Endodermal cell (in vitro differentiated cells): ENCODE results near the gene FGF14. TPM values are rescaled to one million over a fixed set of nuclear protein-coding genes. Genes with fewer than 3 reads are reported as not detected.
A peak's percentile ranks its signal among the peaks of the same experiment; 100 is the strongest.
"Not testable (repeated sequence)": the region's sequence is repeated elsewhere in the genome, so short reads cannot be mapped to it uniquely, and the experiment has no call there.

Source experiments
- DNase-seq: peaks from one replicate; pipeline ENCODE4 v3.0.0-alpha.2; 2017
- H3K27ac ChIP-seq: 2 replicates; pipeline ENCODE4 v1.5.1; 2013; ENCODE audit warnings: mild to moderate bottlenecking, low read depth, low read length, moderate library complexity
- H3K27me3 ChIP-seq: 2 replicates; pipeline ENCODE4 v1.6.1; 2013; ENCODE audit warnings: mild to moderate bottlenecking, low read length, moderate library complexity; ENCODE audit not compliant: insufficient read depth, control insufficient read depth, poor library complexity, severe bottlenecking
- H3K36me3 ChIP-seq: 2 replicates; pipeline ENCODE4 v1.7.0; 2013; ENCODE audit warnings: mild to moderate bottlenecking, low read length, moderate library complexity; ENCODE audit not compliant: control insufficient read depth, insufficient read depth
- H3K4me1 ChIP-seq: one replicate; pipeline ENCODE4 v1.7.0; 2013; ENCODE audit warnings: low read length; ENCODE audit not compliant: control insufficient read depth, insufficient read depth
- H3K4me3 ChIP-seq: 2 replicates; pipeline ENCODE4 v1.5.1; 2013; ENCODE audit warnings: mild to moderate bottlenecking, low read length, moderate library complexity
- H3K9ac ChIP-seq: 2 replicates; pipeline ENCODE4 v1.6.1; 2013; ENCODE audit warnings: mild to moderate bottlenecking, low read length, moderate library complexity; ENCODE audit not compliant: poor library complexity, severe bottlenecking; ENCODE audit errors: extremely low read depth
- H3K9me3 ChIP-seq: 2 replicates; pipeline ENCODE4 v1.6.1; 2013; ENCODE audit warnings: mild to moderate bottlenecking, low read length, moderate library complexity; ENCODE audit not compliant: control insufficient read depth
- H3K27ac Mint-ChIP-seq: 2 replicates; pipeline ENCODE4 v1.8.0; 2020; ENCODE audit warnings: mixed read lengths
- H3K27me3 Mint-ChIP-seq: 2 replicates; pipeline ENCODE4 v1.8.0; 2021; ENCODE audit warnings: mild to moderate bottlenecking, mixed read lengths; ENCODE audit not compliant: insufficient read depth
- H3K36me3 Mint-ChIP-seq: 2 replicates; pipeline ENCODE4 v1.8.0; 2020; ENCODE audit warnings: low read depth, mixed read lengths
- H3K4me1 Mint-ChIP-seq: 2 replicates; pipeline ENCODE4 v1.8.0; 2020; ENCODE audit warnings: mixed read lengths
- H3K4me3 Mint-ChIP-seq: 2 replicates; pipeline ENCODE4 v1.8.0; 2020; ENCODE audit warnings: mild to moderate bottlenecking, moderate library complexity, mixed read lengths
- H3K9me3 Mint-ChIP-seq: 2 replicates; pipeline ENCODE4 v1.8.0; 2020; ENCODE audit warnings: mild to moderate bottlenecking, mixed read lengths
- WGBS, 2 experiments: methylation state at CpG; one replicate each; pipeline versions ENCODE4 v1.1.5 to v1.1.7; 2013; ENCODE audit warnings: missing lambda C conversion rate in 2 of 2, mixed read lengths in 1 of 2; ENCODE audit not compliant: insufficient coverage in 1 of 2, insufficient read length in 1 of 2; 5-methylcytosine and 5-hydroxymethylcytosine counted together
- total RNA-seq, 2 donors: library from RNA; stranded (reverse); fragmentation: NEBNext Ultra II Directional in 1 of 2; extraction: Animal tissue kit (Norgen Biotek cat#: 25700) in 1 of 2; gene quantifications; 2 replicates in 1 of 2; 3 replicates in 1 of 2; pipeline ENCODE4 v1.2.1, GENCODE V29; 2021
- TF ChIP-seq, protein P1 (sequence below): fragments of 200-600 bp; sonication (generic); conservative IDR thresholded peaks from 2 replicates; pipeline ENCODE4 v1.5.0; 2021; ENCODE audit warnings: antibody characterized with exemption, mild to moderate bottlenecking

Gene FGF14
- total RNA-seq, 2 donors from 2014 or later, result 0.15 to 0.26 TPM

DNA sequence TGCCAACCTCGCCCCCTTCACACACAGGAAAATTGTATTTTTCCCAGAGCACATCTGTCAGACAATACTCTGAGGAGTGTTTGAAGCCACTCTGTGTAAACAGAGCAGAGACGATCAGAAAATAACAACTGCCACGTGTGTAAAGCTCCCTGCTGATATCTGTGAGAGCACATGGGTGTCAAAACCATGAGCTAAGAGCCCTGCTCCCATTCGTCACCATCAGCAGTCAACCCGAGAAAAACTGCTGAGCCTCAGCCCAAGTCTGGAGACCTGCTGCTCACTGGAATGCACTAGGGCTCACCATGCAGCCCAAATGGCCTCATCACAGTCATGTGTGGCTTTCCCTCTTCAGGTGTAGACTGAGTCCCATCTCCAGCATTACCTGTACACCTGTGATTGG is 304.1 kb downstream of the FGF14 start:
- H3K27me3 ChIP-seq, result no peaks in the 10 kb centered on the region
- no peaks in the 10 kb centered on the region for H3K4me1 ChIP-seq
- Mint-ChIP-seq H3K9me3 (no peaks in the 10 kb centered on the region), H3K4me1 (no peaks in the 10 kb centered on the region), H3K36me3 (no peaks in the 10 kb centered on the region), H3K27ac (no peak overlapping the region), H3K27me3 (no peaks in the 10 kb centered on the region), H3K4me3 (no peak overlapping the region)
- no peaks in the 10 kb centered on the region for H3K9me3 ChIP-seq
- no peaks in the 10 kb centered on the region for H3K36me3 ChIP-seq
- TF ChIP-seq, protein P1, sequence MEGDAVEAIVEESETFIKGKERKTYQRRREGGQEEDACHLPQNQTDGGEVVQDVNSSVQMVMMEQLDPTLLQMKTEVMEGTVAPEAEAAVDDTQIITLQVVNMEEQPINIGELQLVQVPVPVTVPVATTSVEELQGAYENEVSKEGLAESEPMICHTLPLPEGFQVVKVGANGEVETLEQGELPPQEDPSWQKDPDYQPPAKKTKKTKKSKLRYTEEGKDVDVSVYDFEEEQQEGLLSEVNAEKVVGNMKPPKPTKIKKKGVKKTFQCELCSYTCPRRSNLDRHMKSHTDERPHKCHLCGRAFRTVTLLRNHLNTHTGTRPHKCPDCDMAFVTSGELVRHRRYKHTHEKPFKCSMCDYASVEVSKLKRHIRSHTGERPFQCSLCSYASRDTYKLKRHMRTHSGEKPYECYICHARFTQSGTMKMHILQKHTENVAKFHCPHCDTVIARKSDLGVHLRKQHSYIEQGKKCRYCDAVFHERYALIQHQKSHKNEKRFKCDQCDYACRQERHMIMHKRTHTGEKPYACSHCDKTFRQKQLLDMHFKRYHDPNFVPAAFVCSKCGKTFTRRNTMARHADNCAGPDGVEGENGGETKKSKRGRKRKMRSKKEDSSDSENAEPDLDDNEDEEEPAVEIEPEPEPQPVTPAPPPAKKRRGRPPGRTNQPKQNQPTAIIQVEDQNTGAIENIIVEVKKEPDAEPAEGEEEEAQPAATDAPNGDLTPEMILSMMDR, result no peak
- no peak overlapping the region for H3K27ac ChIP-seq
- no peak overlapping the region for H3K9ac ChIP-seq
- peak; percentile 43 for DNase-seq
- 69 to 74% methylated on average over 4 to 5 of the region's 5 CpGs for WGBS, 2 experiments
- no peak overlapping the region for H3K4me3 ChIP-seq

DNA sequence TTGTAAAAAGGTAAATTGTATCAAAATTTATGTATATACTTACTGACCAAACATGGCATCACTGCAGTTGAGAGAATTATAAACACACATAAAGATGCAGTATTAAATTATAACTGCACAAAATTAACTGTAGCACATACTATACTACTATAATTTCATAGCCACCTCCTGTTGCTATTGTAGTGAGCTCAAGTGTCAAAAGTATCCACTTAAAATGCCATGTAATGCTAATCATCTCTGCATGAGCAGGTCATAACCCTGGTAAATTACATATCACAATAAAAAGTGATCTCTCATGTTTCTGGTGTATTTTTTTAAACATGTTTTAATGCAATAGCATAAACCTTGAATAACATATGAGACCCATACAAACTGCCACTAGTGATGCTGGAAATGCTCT is 308.6 kb downstream of the FGF14 start:
- not testable (repeated sequence) for H3K27ac ChIP-seq, H3K36me3 ChIP-seq, H3K36me3 Mint-ChIP-seq, H3K9ac ChIP-seq, DNase-seq, H3K4me3 Mint-ChIP-seq, H3K9me3 ChIP-seq, H3K4me1 ChIP-seq, H3K27me3 ChIP-seq, H3K9me3 Mint-ChIP-seq, H3K4me3 ChIP-seq, H3K27ac Mint-ChIP-seq, H3K27me3 Mint-ChIP-seq, H3K4me1 Mint-ChIP-seq

DNA sequence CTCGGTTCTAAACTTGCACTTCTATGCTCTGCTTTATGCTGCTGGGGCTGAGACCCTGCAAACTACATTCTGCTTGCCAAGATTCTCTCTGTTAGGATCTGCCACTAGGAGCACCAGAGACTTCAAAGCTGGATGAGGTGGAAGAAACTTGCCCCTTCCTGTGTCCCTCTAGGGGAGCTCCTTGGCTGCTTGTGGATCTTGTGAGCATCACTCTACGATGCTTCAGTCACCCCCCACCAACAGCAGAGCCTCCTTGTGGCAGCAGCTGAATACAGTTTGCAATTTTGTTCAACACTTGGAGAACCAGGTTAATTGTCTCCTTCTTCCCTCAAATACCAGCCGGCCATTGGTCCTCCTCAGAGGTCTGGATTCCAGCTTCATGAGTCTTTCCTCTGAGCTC is 310.6 kb downstream of the FGF14 start:
- TF ChIP-seq, protein P1, result peak; percentile 90
- Histone ChIP-seq H3K4me1 (no peaks in the 10 kb centered on the region), H3K36me3 (no peaks in the 10 kb centered on the region), H3K27ac (no peak overlapping the region), H3K9me3 (no peaks in the 10 kb centered on the region), H3K27me3 (no peaks in the 10 kb centered on the region), H3K4me3 (no peak overlapping the region), H3K9ac (no peak overlapping the region)
- H3K9me3 Mint-ChIP-seq, result no peaks in the 10 kb centered on the region
- H3K4me3 Mint-ChIP-seq, result no peak overlapping the region
- no peaks in the 10 kb centered on the region for H3K27me3 Mint-ChIP-seq
- no peak overlapping the region for H3K27ac Mint-ChIP-seq
- H3K36me3 Mint-ChIP-seq, result no peaks in the 10 kb centered on the region
- WGBS, 2 experiments, result 45 to 46% methylated on average over 3 of the region's 3 CpGs
- peak; percentile 90 for DNase-seq
- H3K4me1 Mint-ChIP-seq, result no peaks in the 10 kb centered on the region

DNA sequence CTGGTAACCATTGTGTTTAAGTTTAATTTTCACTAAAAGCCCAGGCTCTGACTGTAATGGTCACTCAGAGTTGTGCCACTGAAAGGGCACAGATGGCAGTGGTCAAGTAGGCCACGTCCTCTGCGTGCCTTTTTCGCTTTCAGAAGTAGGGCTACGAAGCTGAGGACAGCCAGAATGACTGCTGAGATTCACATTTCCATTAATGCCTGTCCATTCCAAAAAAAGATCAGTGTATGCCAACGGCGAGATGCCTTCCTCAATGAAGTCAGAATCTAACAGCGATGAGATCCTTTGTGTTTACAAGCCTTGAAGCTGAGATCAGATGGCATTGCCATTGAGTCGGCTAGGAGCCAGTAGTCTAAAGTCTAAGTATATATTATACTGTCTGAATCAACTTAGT is 311.3 kb downstream of the FGF14 start:
- H3K4me1 Mint-ChIP-seq, result no peaks in the 10 kb centered on the region
- H3K36me3 Mint-ChIP-seq, result no peaks in the 10 kb centered on the region
- H3K9me3 Mint-ChIP-seq, result no peaks in the 10 kb centered on the region
- TF ChIP-seq, protein P1, result no peak
- no peak overlapping the region for H3K4me3 Mint-ChIP-seq
- no peaks in the 10 kb centered on the region for H3K27me3 ChIP-seq
- H3K9me3 ChIP-seq, result no peaks in the 10 kb centered on the region
- H3K4me1 ChIP-seq, result no peaks in the 10 kb centered on the region
- no peak overlapping the region for H3K27ac Mint-ChIP-seq
- no peak overlapping the region for H3K9ac ChIP-seq
- no peaks in the 10 kb centered on the region for H3K36me3 ChIP-seq
- WGBS, 2 experiments, result 92 to 94% methylated on average over 7 to 8 of the region's 8 CpGs
- no peaks in the 10 kb centered on the region for H3K27me3 Mint-ChIP-seq
- H3K4me3 ChIP-seq, result no peak overlapping the region
- H3K27ac ChIP-seq, result no peak overlapping the region
- DNase-seq, result no peak
